ENCODE data around the gene CSH1.
"Not testable (repeated sequence)": the region's sequence is repeated elsewhere in the genome, so short reads cannot be mapped to it uniquely, and the experiment has no call there.

The CSH1 gene

GRCh38 chr17:63929860-63930766, 33.7 kb upstream of the CSH1 start:
- TF ChIP-seq CTCF (IDR thresholded peaks at IDR 0.05; ENCODE audit: extremely low read depth, insufficient read depth, missing control alignments): no peak
- no peak for DNase-seq (ENCODE audit: low spot score)
- in situ Hi-C loops (cut with MboI; ENCODE audit: low pct_unique_long_range_greater_than_20kb, low sequenced_read_pairs, unreplicated experiment): no loop called here

- DNase-seq (ENCODE audit: low spot score): no peak
- in situ Hi-C loops (cut with MboI; ENCODE audit: low pct_unique_long_range_greater_than_20kb, low sequenced_read_pairs, unreplicated experiment): no loop called here
- no peak for TF ChIP-seq CTCF (IDR thresholded peaks at IDR 0.05; ENCODE audit: extremely low read depth, insufficient read depth, missing control alignments)
Measured at GRCh38 chr17:63928966-63929695, 32.8 kb upstream of the CSH1 start.

GRCh38 chr17:63928172-63928666, 31.8 kb upstream of the CSH1 start:
- no peak for TF ChIP-seq CTCF (IDR thresholded peaks at IDR 0.05; ENCODE audit: extremely low read depth, insufficient read depth, missing control alignments)
- in situ Hi-C loops (cut with MboI; ENCODE audit: low pct_unique_long_range_greater_than_20kb, low sequenced_read_pairs, unreplicated experiment): no loop called here
- no peak for DNase-seq (ENCODE audit: low spot score)

- in situ Hi-C loops (cut with MboI; ENCODE audit: low pct_unique_long_range_greater_than_20kb, low sequenced_read_pairs, unreplicated experiment): no loop called here
- DNase-seq (ENCODE audit: low spot score): peak; percentile 23
- TF ChIP-seq CTCF (IDR thresholded peaks at IDR 0.05; ENCODE audit: extremely low read depth, insufficient read depth, missing control alignments): no peak
Measured at GRCh38 chr17:63927464-63928171, 31.2 kb upstream of the CSH1 start.

DNA sequence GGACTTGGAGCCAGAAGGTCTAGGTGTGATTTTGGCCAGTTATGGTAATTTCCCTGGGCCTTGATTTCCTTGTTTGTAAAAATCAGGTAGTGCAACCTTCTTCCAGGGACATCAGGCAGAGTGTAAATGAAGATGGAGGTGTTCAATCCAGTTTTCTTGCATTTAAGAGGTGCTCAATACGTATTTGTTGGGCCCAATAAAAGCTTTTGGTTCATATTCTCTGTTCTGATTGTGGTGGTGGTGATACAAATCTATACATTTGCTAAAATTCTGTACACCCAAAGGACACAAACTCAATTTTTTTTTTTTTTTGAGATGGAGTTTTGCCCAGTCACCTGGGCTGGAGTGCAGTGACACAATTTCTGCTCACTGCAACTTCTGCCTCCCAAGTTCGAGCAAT, 29.8 kb upstream of the CSH1 start:
- in situ Hi-C loops (cut with MboI; ENCODE audit: low pct_unique_long_range_greater_than_20kb, low sequenced_read_pairs, unreplicated experiment): no loop called here
- no peak for TF ChIP-seq CTCF (IDR thresholded peaks at IDR 0.05; ENCODE audit: extremely low read depth, insufficient read depth, missing control alignments)
- DNase-seq (ENCODE audit: low spot score): no peak

GRCh38 chr17:63925615-63926014, 29.2 kb upstream of the CSH1 start:
- TF ChIP-seq CTCF (IDR thresholded peaks at IDR 0.05; ENCODE audit: extremely low read depth, insufficient read depth, missing control alignments): no peak
- in situ Hi-C loops (cut with MboI; ENCODE audit: low pct_unique_long_range_greater_than_20kb, low sequenced_read_pairs, unreplicated experiment): no loop called here
- peak; percentile 29 for DNase-seq (ENCODE audit: low spot score)

GRCh38 chr17:63922402-63922801, 26.0 kb upstream of the CSH1 start:
- in situ Hi-C loops (cut with MboI; ENCODE audit: low pct_unique_long_range_greater_than_20kb, low sequenced_read_pairs, unreplicated experiment): loop anchor here (25.0 kb wide), 1 partner anchor 365 kb away; no protein-coding TSS in a partner anchor
- DNase-seq (ENCODE audit: low spot score): not testable (repeated sequence)

DNA sequence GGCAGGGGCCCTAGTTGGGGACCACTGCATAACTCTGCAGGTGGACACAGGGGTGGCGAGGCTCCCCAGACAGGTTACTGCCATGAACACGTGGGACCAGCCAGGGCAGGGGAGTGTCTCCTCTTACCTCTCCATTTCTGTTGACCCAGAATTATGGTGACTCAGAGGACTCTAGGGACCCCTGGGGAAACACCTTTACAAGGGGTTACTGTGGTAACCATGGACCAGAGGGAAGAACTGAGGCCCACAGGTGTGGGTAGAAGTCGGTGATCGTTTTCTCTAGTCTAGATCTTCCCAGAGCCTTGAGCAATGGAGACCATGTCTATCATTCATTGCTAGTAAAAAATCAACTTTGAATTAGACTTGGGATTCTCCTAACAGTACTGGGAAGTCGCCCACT, 24.4 kb upstream of the CSH1 start:
- in situ Hi-C loops (cut with MboI; ENCODE audit: low pct_unique_long_range_greater_than_20kb, low sequenced_read_pairs, unreplicated experiment): loop anchor here (25.0 kb wide), 1 partner anchor 367 kb away; no protein-coding TSS in a partner anchor

DNA sequence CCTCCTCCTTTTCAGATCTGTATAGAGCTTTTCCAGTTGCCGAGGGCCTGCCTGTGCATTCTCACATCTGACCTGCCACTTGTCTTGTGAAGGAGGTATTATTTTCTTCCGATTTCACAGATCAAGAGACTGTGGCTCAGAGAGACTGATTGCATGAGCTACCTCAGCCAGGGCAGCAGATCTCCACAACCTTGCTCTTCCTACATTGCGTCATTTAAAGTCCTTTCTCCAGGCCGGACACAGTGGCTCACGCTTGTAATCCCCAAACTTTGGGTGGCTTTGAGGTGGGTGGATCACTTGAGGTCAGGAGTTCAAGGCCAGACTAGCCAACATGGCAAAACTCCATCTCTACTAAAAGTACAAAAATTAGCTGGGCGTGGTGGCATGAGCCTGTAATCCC, 23.7 kb upstream of the CSH1 start:
- in situ Hi-C loops (cut with MboI; ENCODE audit: low pct_unique_long_range_greater_than_20kb, low sequenced_read_pairs, unreplicated experiment): loop anchor here (25.0 kb wide), 1 partner anchor 367 kb away; no protein-coding TSS in a partner anchor

More for the DNA sequence above, 24.4 kb upstream of the CSH1 start:
- not testable (repeated sequence) for DNase-seq (ENCODE audit: low spot score)

More for the DNA sequence above, 23.7 kb upstream of the CSH1 start:
- DNase-seq (ENCODE audit: low spot score): not testable (repeated sequence)
